ENCODE data around the gene UBA1. TPM values are rescaled to one million over a fixed set of nuclear protein-coding genes. Genes with fewer than 3 reads are reported as not detected.

UBA1 gene
- total RNA-seq, 1 donor from 2014 or later: 244 TPM

GRCh38 chrX:47191806-47192401, 1.7 kb upstream of the UBA1 start:
- H3K27ac ChIP-seq (ENCODE audit: low read depth, low read length): no peak overlapping the region
- H3K4me1 Mint-ChIP-seq (ENCODE audit: low read depth, unreplicated experiment): peaks cover 25% of the 10 kb centered on the region
- H3K36me3 ChIP-seq (ENCODE audit: insufficient read depth, low read length): peaks cover 2% of the 10 kb centered on the region
- peaks cover 21% of the 10 kb centered on the region for H3K4me1 ChIP-seq (ENCODE audit: insufficient read depth, low read length)
- no peaks in the 10 kb centered on the region for H3K27me3 Mint-ChIP-seq (ENCODE audit: low read depth, unreplicated experiment)
- peaks cover 26% of the 10 kb centered on the region for H4K20me1 ChIP-seq (ENCODE audit: insufficient read depth, low read length)
- peaks cover 44% of the 10 kb centered on the region for H3K79me2 ChIP-seq (ENCODE audit: insufficient read depth, low read length)
- no peaks in the 10 kb centered on the region for H3K36me3 Mint-ChIP-seq (ENCODE audit: low read depth, unreplicated experiment)
- no peak for DNase-seq (ENCODE audit: low read depth)
- H3K4me3 ChIP-seq (ENCODE audit: insufficient read depth, low read depth, low read length): peak overlapping the region; percentile 70
- no peaks in the 10 kb centered on the region for H3K27me3 ChIP-seq (ENCODE audit: insufficient read depth, low read length)
- TF ChIP-seq EZH2 (IDR thresholded peaks at IDR 0.05; ENCODE audit: insufficient read depth, low read length) (no peak), CTCF (IDR thresholded peaks at IDR 0.05; ENCODE audit: insufficient read depth, low read depth, low read length) (no peak)
- peak overlapping the region; percentile 90 for H3K4me3 Mint-ChIP-seq (ENCODE audit: unreplicated experiment)
- no peak overlapping the region for H3K27ac Mint-ChIP-seq (ENCODE audit: unreplicated experiment)
- H3K9me3 ChIP-seq (ENCODE audit: insufficient read depth, low read depth, low read length): no peaks in the 10 kb centered on the region
- H3K4me2 ChIP-seq (ENCODE audit: low read length): peak overlapping the region; percentile 94
- no peaks in the 10 kb centered on the region for H3K9me3 Mint-ChIP-seq (ENCODE audit: unreplicated experiment)
- FAIRE-seq: no peak
- peak overlapping the region; percentile 60 for H2AFZ ChIP-seq (ENCODE audit: low read depth, low read length)
- H3K9ac ChIP-seq (ENCODE audit: low read length): peak overlapping the region; percentile 86

- H3K36me3 Mint-ChIP-seq (ENCODE audit: low read depth, unreplicated experiment): peaks cover 3% of the 10 kb centered on the region
- peaks cover 50% of the 10 kb centered on the region for H4K20me1 ChIP-seq (ENCODE audit: insufficient read depth, low read length)
- H3K4me3 ChIP-seq (ENCODE audit: insufficient read depth, low read depth, low read length): peak overlapping the region; percentile 94
- peak overlapping the region; percentile 83 for H3K27ac Mint-ChIP-seq (ENCODE audit: unreplicated experiment)
- FAIRE-seq (peak; percentile 26), DNase-seq (ENCODE audit: low read depth) (no peak)
- peaks cover 35% of the 10 kb centered on the region for H3K4me1 Mint-ChIP-seq (ENCODE audit: low read depth, unreplicated experiment)
- peaks cover 11% of the 10 kb centered on the region for H3K36me3 ChIP-seq (ENCODE audit: insufficient read depth, low read length)
- no peaks in the 10 kb centered on the region for H3K27me3 ChIP-seq (ENCODE audit: insufficient read depth, low read length)
- H3K9me3 Mint-ChIP-seq (ENCODE audit: unreplicated experiment): no peaks in the 10 kb centered on the region
- H3K9ac ChIP-seq (ENCODE audit: low read length): peak overlapping the region; percentile 98
- H3K4me3 Mint-ChIP-seq (ENCODE audit: unreplicated experiment): peak overlapping the region; percentile 93
- peaks cover 30% of the 10 kb centered on the region for H3K4me1 ChIP-seq (ENCODE audit: insufficient read depth, low read length)
- peak overlapping the region; percentile 97 for H3K4me2 ChIP-seq (ENCODE audit: low read length)
- peak overlapping the region; percentile 91 for H3K27ac ChIP-seq (ENCODE audit: low read depth, low read length)
- TF ChIP-seq EZH2 (IDR thresholded peaks at IDR 0.05; ENCODE audit: insufficient read depth, low read length): no peak
- TF ChIP-seq CTCF (IDR thresholded peaks at IDR 0.05; ENCODE audit: insufficient read depth, low read depth, low read length): no peak
- H3K79me2 ChIP-seq (ENCODE audit: insufficient read depth, low read length): peaks cover 68% of the 10 kb centered on the region
- H3K27me3 Mint-ChIP-seq (ENCODE audit: low read depth, unreplicated experiment): no peaks in the 10 kb centered on the region
- H3K9me3 ChIP-seq (ENCODE audit: insufficient read depth, low read depth, low read length): no peaks in the 10 kb centered on the region
- no peak overlapping the region for H2AFZ ChIP-seq (ENCODE audit: low read depth, low read length)
Measured at GRCh38 chrX:47194194-47194787, 662 bp downstream of the UBA1 start.

- FAIRE-seq: no peak
- Histone ChIP-seq H3K36me3 (ENCODE audit: insufficient read depth, low read length) (peaks cover 13% of the 10 kb centered on the region), H4K20me1 (ENCODE audit: insufficient read depth, low read length) (peaks cover 65% of the 10 kb centered on the region), H3K4me2 (ENCODE audit: low read length) (peak overlapping the region; percentile 97), H3K9me3 (ENCODE audit: insufficient read depth, low read depth, low read length) (no peaks in the 10 kb centered on the region), H3K4me1 (ENCODE audit: insufficient read depth, low read length) (peaks cover 30% of the 10 kb centered on the region), H3K27me3 (ENCODE audit: insufficient read depth, low read length) (no peaks in the 10 kb centered on the region), H2AFZ (ENCODE audit: low read depth, low read length) (no peak overlapping the region), H3K79me2 (ENCODE audit: insufficient read depth, low read length) (peaks cover 81% of the 10 kb centered on the region), H3K27ac (ENCODE audit: low read depth, low read length) (no peak overlapping the region), H3K4me3 (ENCODE audit: insufficient read depth, low read depth, low read length) (peak overlapping the region; percentile 17), H3K9ac (ENCODE audit: low read length) (peak overlapping the region; percentile 57)
- Mint-ChIP-seq H3K27me3 (ENCODE audit: low read depth, unreplicated experiment) (no peaks in the 10 kb centered on the region), H3K4me3 (ENCODE audit: unreplicated experiment) (peak overlapping the region; percentile 84), H3K36me3 (ENCODE audit: low read depth, unreplicated experiment) (peaks cover 7% of the 10 kb centered on the region), H3K4me1 (ENCODE audit: low read depth, unreplicated experiment) (peaks cover 38% of the 10 kb centered on the region), H3K9me3 (ENCODE audit: unreplicated experiment) (no peaks in the 10 kb centered on the region), H3K27ac (ENCODE audit: unreplicated experiment) (no peak overlapping the region)
- TF ChIP-seq CTCF (IDR thresholded peaks at IDR 0.05; ENCODE audit: insufficient read depth, low read depth, low read length): no peak
- no peak for TF ChIP-seq EZH2 (IDR thresholded peaks at IDR 0.05; ENCODE audit: insufficient read depth, low read length)
- no peak for DNase-seq (ENCODE audit: low read depth)
Measured at GRCh38 chrX:47196098-47196497, 2.5 kb downstream of the UBA1 start.
